Activated CD8-positive, alpha-beta memory T cell treated with anti-CD3 and anti-CD28 coated beads for 48 hours (primary cell): ENCODE results near the gene SLC27A1.
"Not testable (repeated sequence)": the region's sequence is repeated elsewhere in the genome, so short reads cannot be mapped to it uniquely, and the experiment has no call there.

Experiments used
- DNase-seq, 3 experiments: peaks; one replicate each; pipeline ENCODE4 v3.0.0-alpha.2; 2020; ENCODE audit warnings: low read depth in 2 of 3, low spot score in 2 of 3

The SLC27A1 gene

GRCh38 chr19:17456127-17456526 is 14.2 kb upstream of the SLC27A1 start:
- no peak for DNase-seq

- no peak for DNase-seq
Observed at GRCh38 chr19:17457616-17458015, 12.7 kb upstream of the SLC27A1 start.

GRCh38 chr19:17458970-17459369 is 11.4 kb upstream of the SLC27A1 start:
- DNase-seq, result no peak

GRCh38 chr19:17460372-17461230 is 9.7 kb upstream of the SLC27A1 start, which contains the start of gene NXNL1:
TSS of gene NXNL1 (minus strand) at chr19:17460926. CDS start at chr19:17460869, 57 bp downstream.
- no peak for DNase-seq

DNA sequence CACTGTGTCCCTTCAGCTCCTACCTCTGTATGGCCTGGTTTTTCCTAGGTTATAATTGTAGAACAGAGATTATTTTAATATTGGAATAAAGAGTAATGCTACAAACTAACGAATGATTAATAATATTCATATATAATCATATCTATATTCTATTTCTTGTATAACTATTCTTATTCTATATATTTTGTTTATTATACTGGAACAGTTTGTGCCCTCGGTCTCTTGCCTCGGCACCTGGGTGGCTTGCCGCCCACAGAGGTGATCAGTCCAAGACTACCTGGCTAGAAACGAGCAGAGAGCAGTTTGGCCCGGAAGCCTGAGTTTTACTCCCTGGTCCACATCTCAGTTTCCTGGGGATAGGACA is 3.9 kb upstream of the SLC27A1 start:
- DNase-seq, result no peak

DNA sequence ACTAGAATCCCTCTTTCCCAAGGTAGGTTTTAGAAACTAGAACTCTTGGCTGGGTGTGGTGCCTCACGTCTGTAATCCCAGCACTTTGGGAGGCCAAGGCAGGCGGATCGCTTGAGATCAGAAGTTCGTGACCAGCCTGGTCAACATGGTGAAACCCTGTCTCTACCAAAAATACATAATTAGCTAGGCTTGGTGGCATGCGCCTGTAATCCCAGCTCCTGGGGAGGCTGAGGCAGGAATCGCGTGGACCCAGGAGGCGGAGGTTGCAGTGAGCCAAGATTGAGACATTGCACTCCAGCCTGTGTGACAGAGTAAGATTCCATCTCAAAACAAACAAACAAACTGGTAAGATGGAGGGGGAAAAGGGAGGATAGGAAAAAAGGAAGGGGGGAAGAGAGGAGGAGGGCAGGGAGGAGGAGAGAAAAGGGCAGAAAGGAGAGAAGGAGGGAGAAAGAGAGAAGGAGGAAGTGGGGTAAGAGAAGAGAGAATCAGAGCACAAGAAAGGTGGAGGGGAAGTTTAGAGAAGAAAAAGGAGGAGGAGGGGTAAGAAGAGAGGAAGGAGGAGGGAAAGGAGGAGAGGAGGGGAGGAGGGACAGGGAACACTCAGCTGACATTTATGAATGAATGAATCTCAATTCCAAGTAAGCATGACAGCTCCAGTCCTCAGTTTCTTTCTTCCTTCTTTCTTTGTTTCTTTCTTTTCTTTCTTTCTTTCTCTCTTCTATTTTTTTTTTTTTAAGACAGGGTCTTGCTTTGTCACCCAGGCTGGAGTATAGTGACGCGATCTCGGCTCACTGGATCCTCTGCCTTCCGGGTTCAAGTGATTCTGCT is 2.6 kb upstream of the SLC27A1 start:
- no peak for DNase-seq

GRCh38 chr19:17468302-17469091 is 1.8 kb upstream of the SLC27A1 start:
- no peak for DNase-seq

GRCh38 chr19:17469092-17469480 is 1.2 kb upstream of the SLC27A1 start:
- no peak for DNase-seq

- peak in 2 of 3 experiments; percentile 67 to 71 for DNase-seq
Observed at GRCh38 chr19:17469481-17470067, 750 bp upstream of the SLC27A1 start.

DNA sequence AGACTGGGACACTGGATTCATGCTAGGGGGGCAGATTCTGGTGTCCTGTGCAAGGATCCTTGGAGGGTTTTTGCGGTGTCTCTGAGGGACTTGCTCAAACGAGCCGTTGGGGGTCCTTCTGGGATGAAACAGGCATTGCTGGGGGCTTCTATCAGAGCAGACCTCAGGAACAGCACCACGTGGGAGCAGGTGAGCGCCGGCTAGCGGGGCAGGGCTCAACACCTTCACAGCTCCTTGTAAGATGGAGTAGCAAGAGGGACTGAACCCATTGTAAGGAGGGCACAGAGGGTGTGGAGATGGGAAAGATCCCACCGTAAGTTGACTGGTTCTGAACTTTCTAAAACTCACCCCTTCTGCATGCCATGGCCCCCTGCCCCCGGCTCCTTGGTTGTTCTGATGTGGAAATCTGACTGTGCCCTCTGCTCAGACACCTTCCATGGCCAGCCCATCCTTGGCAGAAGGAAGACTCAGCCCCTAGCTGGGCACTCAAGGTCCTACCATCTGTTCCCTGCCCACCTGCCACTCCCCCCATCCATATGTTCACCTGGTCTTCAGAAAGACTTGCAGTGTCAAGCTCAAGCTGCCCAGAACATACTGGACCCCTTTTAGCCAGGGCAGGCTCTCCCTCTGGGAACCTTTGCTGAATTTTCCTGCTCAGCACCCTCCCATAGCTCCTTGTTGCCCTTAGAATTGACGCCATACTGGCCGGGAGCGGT is 1.2 kb downstream of the SLC27A1 start:
- no peak for DNase-seq

GRCh38 chr19:17473041-17473440 is 2.7 kb downstream of the SLC27A1 start:
- DNase-seq, result no peak

- DNase-seq, result not testable (repeated sequence)
Observed at GRCh38 chr19:17475011-17475540, 4.8 kb downstream of the SLC27A1 start.

DNA sequence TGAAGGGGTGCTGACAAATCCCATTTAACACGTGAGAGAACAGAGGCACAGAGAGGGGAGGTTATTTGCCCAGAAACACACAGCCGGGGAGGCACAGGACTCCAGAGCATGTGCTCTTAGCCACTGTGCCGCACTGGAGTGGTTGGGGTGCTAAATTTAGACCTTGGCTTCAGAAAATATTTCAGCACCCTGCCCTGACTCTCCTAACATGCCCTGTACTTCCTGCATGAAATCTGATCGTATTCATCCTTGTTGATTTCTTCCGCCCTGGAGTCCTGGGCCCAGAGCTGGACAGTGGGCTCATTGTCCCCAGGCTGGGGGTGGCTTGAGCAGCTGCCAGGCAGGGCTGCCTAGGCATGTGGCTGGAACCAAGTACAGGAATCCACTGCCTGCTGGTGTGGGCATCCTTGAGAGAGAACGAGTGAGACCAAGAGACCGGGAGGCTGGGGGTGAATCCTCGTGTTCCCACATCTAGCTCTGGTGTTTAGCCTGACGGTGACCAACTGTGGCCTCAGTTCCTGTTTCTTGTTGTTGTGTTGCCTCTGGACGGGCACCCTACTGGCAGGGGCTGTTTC is 5.3 kb downstream of the SLC27A1 start:
- no peak for DNase-seq

- no peak for DNase-seq
Observed at GRCh38 chr19:17479325-17479791, 9.0 kb downstream of the SLC27A1 start.

GRCh38 chr19:17481986-17482385 is 11.7 kb downstream of the SLC27A1 start:
- no peak for DNase-seq

DNA sequence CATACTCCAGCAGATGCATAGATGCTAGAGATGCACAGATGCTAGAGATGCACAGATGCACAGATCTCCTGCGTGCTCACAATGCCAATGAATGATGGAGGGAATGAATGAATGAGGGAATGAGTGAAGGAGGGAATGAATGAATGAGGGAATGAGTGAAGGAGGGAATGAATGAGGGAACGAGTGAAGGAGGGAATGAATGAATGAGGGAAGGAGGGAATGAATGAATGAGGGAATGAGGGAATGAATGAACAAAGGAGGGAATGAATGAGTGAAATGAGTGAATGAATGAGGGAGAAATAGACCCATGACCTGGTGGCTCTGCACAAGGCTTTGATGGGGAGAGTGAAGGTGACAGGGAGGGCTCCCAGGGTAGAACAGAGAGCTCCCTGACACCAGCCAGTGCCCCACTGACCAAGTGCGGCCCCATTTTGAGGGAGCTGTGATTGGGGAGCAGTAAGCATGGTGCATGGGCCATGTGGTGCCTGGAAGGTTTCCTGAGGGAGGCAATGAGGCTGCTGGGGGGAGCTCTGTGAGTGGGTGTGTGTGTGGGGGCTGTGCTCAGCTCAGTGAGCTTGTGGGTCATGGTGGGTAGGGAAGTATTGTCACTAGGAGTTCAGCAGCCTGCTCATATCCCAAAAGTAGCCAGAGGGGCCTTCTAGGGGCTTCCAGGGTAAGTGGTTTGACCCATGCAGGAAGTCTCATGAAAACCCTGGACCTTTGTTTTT is 12.7 kb downstream of the SLC27A1 start:
- no peak for DNase-seq

DNA sequence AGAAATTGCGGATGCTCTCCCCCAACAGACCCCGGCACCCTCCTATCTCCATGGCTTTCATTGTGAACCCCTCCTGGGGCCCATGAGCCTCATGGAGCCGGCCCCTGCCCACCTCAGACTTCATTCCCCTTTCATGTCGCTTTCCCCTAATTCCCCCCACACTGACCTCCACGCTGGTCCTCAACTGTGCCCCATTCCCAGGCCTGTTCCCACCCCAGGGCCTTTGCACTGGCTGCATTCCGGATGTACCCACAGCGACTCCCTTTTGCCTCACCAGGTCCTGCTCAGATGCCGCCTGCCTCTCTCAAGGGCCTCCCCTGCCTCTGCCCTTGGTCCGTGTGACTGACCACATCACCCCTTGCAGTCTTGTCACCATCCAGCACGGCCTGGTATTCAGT is 13.3 kb downstream of the SLC27A1 start:
- no peak for DNase-seq

DNA sequence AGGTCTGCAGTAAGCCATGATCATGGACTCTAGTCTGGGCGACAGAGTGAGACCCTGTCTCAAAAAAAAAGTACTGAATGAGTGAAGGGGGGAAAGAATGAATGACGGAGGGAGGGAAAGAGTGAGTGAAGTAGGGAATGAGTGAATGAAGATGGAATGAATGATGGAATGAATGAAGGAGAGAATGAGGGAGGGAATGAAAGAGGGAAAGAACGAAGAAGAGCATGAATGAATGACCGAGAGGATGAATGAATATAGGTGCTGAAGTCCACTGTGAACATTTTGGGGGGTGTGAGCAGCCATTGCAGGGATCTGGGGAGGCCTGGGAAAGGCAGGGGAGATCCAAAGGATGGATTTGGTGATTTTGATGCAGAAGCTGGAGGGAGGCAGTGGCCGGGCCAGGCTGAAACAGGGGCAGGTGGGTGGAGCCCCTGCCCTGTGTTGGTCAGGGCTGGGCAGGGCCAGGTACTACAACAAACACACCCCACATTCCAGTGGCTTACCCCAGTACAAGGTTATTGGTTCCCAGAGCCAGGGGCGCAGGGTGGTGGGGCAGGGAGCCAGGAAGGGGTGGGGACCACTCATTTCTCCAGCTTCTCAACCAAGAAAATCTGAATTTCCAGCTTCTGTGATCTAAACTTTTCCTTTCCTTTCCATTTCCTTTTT is 14.3 kb downstream of the SLC27A1 start:
- DNase-seq, result no peak
